Endometrial microvascular endothelial cells (primary cell): ENCODE data around the gene TSPAN15. TPM values are rescaled to one million over a fixed set of nuclear protein-coding genes. Genes with fewer than 3 reads are reported as not detected.

Experiments
- in situ Hi-C: cut with HindIII; loops from 2 replicates; pipeline ENCODE4 v1.10.0; 2017; ENCODE audit warnings: low sequenced_read_pairs, low pct_unique_long_range_greater_than_20kb; ENCODE audit errors: inconsistent ontology term
- total RNA-seq: library from RNA; depleted of rRNA; stranded (reverse); fragments of >200 nt; gene quantifications from one replicate; pipeline ENCODE4 v1.2.3, GENCODE V29; 2015; ENCODE audit errors: inconsistent ontology term

The TSPAN15 gene
- total RNA-seq, 1 donor from 2014 or later: 52.4 TPM

- in situ Hi-C loops: no loop called here
These were observed 12.5 kb upstream of the TSPAN15 start for GRCh38 chr10:69438536-69439349.

- in situ Hi-C loops: no loop called here
These were observed 11.9 kb upstream of the TSPAN15 start for GRCh38 chr10:69439350-69439739.

- in situ Hi-C loops: no loop called here
These were observed 11.3 kb upstream of the TSPAN15 start for GRCh38 chr10:69439813-69440506.

GRCh38 chr10:69443354-69443753 is 7.9 kb upstream of the TSPAN15 start:
- in situ Hi-C loops: no loop called here

GRCh38 chr10:69445041-69445440 is 6.2 kb upstream of the TSPAN15 start:
- in situ Hi-C loops: no loop called here

GRCh38 chr10:69446229-69446628 is 5.0 kb upstream of the TSPAN15 start:
- in situ Hi-C loops: no loop called here

GRCh38 chr10:69446650-69447151 is 4.6 kb upstream of the TSPAN15 start:
- in situ Hi-C loops: no loop called here

- in situ Hi-C loops: loop anchor here (5.0 kb wide), 1 partner anchor 42 kb away; no protein-coding TSS in a partner anchor
These were observed 1.4 kb upstream of the TSPAN15 start for GRCh38 chr10:69449841-69450240.

GRCh38 chr10:69450395-69450794 is 870 bp upstream of the TSPAN15 start:
- in situ Hi-C loops: loop anchor here (5.0 kb wide), 1 partner anchor 42 kb away; no protein-coding TSS in a partner anchor

- in situ Hi-C loops: loop anchor here (5.0 kb wide), 1 partner anchor 40 kb away; no protein-coding TSS in a partner anchor
These were observed 553 bp downstream of the TSPAN15 start for GRCh38 chr10:69451784-69452251.

GRCh38 chr10:69452676-69453415 is 1.6 kb downstream of the TSPAN15 start:
- in situ Hi-C loops: loop anchor here (5.0 kb wide), 1 partner anchor 39 kb away; no protein-coding TSS in a partner anchor

- in situ Hi-C loops: loop anchor here (5.0 kb wide), 1 partner anchor 39 kb away; no protein-coding TSS in a partner anchor
These were observed 2.5 kb downstream of the TSPAN15 start for GRCh38 chr10:69453795-69454194.

- in situ Hi-C loops: no loop called here
These were observed 3.9 kb downstream of the TSPAN15 start for GRCh38 chr10:69455006-69455763.

- in situ Hi-C loops: no loop called here
These were observed 5.8 kb downstream of the TSPAN15 start for GRCh38 chr10:69456880-69457693.

- in situ Hi-C loops: no loop called here
These were observed 6.5 kb downstream of the TSPAN15 start for GRCh38 chr10:69457771-69458237.

- in situ Hi-C loops: no loop called here
These were observed 7.3 kb downstream of the TSPAN15 start for GRCh38 chr10:69458430-69459100.
